Measurements from ENCODE around the gene REEP1. TPM values are rescaled to one million over a fixed set of nuclear protein-coding genes. Genes with fewer than 3 reads are reported as not detected.
A peak's percentile ranks its signal among the peaks of the same experiment; 100 is the strongest.

The REEP1 gene
- total and polyA plus RNA-seq, 9 of the 15 experiments (the other 6 are each of a cell fraction or from before 2014, with no cell fraction given): 0.11 to 0.67 (median 0.13) TPM

- Histone ChIP-seq H3K27me3 (ENCODE audit: control insufficient read depth in 2 of 2, insufficient read depth in 2 of 2, low read length in 2 of 2) (peaks cover 19 to 63% of the 10 kb centered on the region in 2 experiments; a peak in 3 of 5 replicates), H4K20me1 (replicated peaks; ENCODE audit: control insufficient read depth, insufficient read depth, low read length) (no peaks in the 10 kb centered on the region), H3K36me3 (ENCODE audit: control insufficient read depth, insufficient read depth, low read length) (no peaks in the 10 kb centered on the region), H3K4me1 (replicated peaks in 1 of 2; ENCODE audit: control insufficient read depth in 2 of 2, insufficient read depth in 2 of 2, low read length in 2 of 2) (no peaks in the 10 kb centered on the region), H3K79me2 (ENCODE audit: control insufficient read depth, insufficient read depth, low read length) (no peaks in the 10 kb centered on the region), H3K9ac (ENCODE audit: insufficient read depth in 1 of 2, low read depth in 2 of 2, low read length in 2 of 2) (no peak overlapping the region), H3K9me1 (ENCODE audit: control insufficient read depth, insufficient read depth, low read length) (no peaks in the 10 kb centered on the region), H3K4me3 (no peak overlapping the region), H3K27ac (ENCODE audit: extremely low read depth, low read depth, low read length) (no peak overlapping the region), H2AFZ (ENCODE audit: low read depth, low read length) (no peak overlapping the region), H3K4me2 (ENCODE audit: insufficient read depth, low read length) (no peak overlapping the region), H3K9me3 (replicated peaks; ENCODE audit: control insufficient read depth, insufficient read depth, low read depth, low read length) (no peaks in the 10 kb centered on the region)
- POLR2A ChIA-PET: no interaction called here
- DNase-seq (ENCODE audit: extremely low read depth in 1 of 4, low spot score in 3 of 4) (no peak), FAIRE-seq (peak; percentile 15), ATAC-seq (no peak)
- TF ChIP-seq BCL6 (CRISPR knock-in tag; IDR thresholded peaks at IDR 0.05) (no peak), SMARCA4 (IDR thresholded peaks at IDR 0.05) (no peak), FOXK1 (CRISPR knock-in tag; IDR thresholded peaks at IDR 0.05; ENCODE audit: borderline replicate concordance) (no peak), ZNF224 (CRISPR knock-in tag; IDR thresholded peaks at IDR 0.05) (no peak), RBBP5 (IDR thresholded peaks at IDR 0.05; ENCODE audit: borderline replicate concordance, insufficient read depth, low read length, poor library complexity, severe bottlenecking) (no peak), LCOR (CRISPR knock-in tag; IDR thresholded peaks at IDR 0.05) (no peak), ETV1 (tag; conservative IDR thresholded peaks at IDR 0.05; ENCODE audit: low read depth) (no peak), TAF9B (IDR thresholded peaks at IDR 0.05; ENCODE audit: partially characterized antibody) (no peak), CHD1 (IDR thresholded peaks at IDR 0.05; ENCODE audit: low read length) (no peak), PCBP2 (IDR thresholded peaks at IDR 0.05; ENCODE audit: low read depth, low read length, poor library complexity, severe bottlenecking) (no peak), ZKSCAN8 (CRISPR knock-in tag; IDR thresholded peaks at IDR 0.05) (no peak), XRCC3 (IDR thresholded peaks at IDR 0.05) (no peak), DDX20 (tag; IDR thresholded peaks at IDR 0.05; ENCODE audit: low read depth) (no peak), SREBF2 (CRISPR knock-in tag; IDR thresholded peaks at IDR 0.05) (no peak), ZC3H8 (IDR thresholded peaks at IDR 0.05) (no peak)
- TF ChIP-seq, protein P1, sequence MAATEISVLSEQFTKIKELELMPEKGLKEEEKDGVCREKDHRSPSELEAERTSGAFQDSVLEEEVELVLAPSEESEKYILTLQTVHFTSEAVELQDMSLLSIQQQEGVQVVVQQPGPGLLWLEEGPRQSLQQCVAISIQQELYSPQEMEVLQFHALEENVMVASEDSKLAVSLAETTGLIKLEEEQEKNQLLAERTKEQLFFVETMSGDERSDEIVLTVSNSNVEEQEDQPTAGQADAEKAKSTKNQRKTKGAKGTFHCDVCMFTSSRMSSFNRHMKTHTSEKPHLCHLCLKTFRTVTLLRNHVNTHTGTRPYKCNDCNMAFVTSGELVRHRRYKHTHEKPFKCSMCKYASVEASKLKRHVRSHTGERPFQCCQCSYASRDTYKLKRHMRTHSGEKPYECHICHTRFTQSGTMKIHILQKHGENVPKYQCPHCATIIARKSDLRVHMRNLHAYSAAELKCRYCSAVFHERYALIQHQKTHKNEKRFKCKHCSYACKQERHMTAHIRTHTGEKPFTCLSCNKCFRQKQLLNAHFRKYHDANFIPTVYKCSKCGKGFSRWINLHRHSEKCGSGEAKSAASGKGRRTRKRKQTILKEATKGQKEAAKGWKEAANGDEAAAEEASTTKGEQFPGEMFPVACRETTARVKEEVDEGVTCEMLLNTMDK (IDR thresholded peaks at IDR 0.05; ENCODE audit: borderline replicate concordance, insufficient read depth, low read depth, low read length, poor library complexity, severe bottlenecking): no peak
- TF ChIP-seq, protein P2, sequence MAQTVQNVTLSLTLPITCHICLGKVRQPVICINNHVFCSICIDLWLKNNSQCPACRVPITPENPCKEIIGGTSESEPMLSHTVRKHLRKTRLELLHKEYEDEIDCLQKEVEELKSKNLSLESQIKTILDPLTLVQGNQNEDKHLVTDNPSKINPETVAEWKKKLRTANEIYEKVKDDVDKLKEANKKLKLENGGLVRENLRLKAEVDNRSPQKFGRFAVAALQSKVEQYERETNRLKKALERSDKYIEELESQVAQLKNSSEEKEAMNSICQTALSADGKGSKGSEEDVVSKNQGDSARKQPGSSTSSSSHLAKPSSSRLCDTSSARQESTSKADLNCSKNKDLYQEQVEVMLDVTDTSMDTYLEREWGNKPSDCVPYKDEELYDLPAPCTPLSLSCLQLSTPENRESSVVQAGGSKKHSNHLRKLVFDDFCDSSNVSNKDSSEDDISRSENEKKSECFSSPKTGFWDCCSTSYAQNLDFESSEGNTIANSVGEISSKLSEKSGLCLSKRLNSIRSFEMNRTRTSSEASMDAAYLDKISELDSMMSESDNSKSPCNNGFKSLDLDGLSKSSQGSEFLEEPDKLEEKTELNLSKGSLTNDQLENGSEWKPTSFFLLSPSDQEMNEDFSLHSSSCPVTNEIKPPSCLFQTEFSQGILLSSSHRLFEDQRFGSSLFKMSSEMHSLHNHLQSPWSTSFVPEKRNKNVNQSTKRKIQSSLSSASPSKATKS (CRISPR knock-in tag; IDR thresholded peaks at IDR 0.05): no peak
- TF ChIP-seq, protein P3, sequence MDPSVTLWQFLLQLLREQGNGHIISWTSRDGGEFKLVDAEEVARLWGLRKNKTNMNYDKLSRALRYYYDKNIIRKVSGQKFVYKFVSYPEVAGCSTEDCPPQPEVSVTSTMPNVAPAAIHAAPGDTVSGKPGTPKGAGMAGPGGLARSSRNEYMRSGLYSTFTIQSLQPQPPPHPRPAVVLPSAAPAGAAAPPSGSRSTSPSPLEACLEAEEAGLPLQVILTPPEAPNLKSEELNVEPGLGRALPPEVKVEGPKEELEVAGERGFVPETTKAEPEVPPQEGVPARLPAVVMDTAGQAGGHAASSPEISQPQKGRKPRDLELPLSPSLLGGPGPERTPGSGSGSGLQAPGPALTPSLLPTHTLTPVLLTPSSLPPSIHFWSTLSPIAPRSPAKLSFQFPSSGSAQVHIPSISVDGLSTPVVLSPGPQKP (CRISPR knock-in tag; IDR thresholded peaks at IDR 0.05): no peak
- CTCF ChIA-PET (ENCODE audit: low intra/inter-chr PET ratio): no interaction called here
- no TSS peak for BruUV-seq (replicated peaks)
- intact Hi-C loops (cut with micrococcal nuclease) (no loop called here), in situ Hi-C loops (cut with MboI) (no loop called here)
- 2% methylated on average over 7 of the region's 7 CpGs for WGBS (ENCODE audit: insufficient coverage, low coverage, missing lambda C conversion rate)
Measured at GRCh38 chr2:86307431-86307830, 30.0 kb downstream of the REEP1 start.
